Left renal cortex interstitium (tissue), 4 donors: Measurements from ENCODE around the gene SLC2A6. TPM values are rescaled to one million over a fixed set of nuclear protein-coding genes. Genes with fewer than 3 reads are reported as not detected.

Experiments
- DNase-seq, 4 donors: peaks; one replicate each; pipeline ENCODE4 v3.0.0-alpha.2; 2013; ENCODE audit warnings: low read depth in 4 of 4, low spot score in 2 of 4, missing footprints in 1 of 4
- polyA plus RNA-seq, 4 donors: library from polyadenylated mRNA; unstranded; fragments of 120-200 nt; gene quantifications; one replicate each; pipeline ENCODE4 v1.2.1, GENCODE V29; 2013; ENCODE audit not compliant: insufficient read length in 4 of 4

The SLC2A6 gene, protein sequence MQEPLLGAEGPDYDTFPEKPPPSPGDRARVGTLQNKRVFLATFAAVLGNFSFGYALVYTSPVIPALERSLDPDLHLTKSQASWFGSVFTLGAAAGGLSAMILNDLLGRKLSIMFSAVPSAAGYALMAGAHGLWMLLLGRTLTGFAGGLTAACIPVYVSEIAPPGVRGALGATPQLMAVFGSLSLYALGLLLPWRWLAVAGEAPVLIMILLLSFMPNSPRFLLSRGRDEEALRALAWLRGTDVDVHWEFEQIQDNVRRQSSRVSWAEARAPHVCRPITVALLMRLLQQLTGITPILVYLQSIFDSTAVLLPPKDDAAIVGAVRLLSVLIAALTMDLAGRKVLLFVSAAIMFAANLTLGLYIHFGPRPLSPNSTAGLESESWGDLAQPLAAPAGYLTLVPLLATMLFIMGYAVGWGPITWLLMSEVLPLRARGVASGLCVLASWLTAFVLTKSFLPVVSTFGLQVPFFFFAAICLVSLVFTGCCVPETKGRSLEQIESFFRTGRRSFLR
- 1 to 10 TPM in 3 of 4 donors, under 1 TPM in 1; 0.93 to 1.7 (median 1.7) TPM for polyA plus RNA-seq

DNA sequence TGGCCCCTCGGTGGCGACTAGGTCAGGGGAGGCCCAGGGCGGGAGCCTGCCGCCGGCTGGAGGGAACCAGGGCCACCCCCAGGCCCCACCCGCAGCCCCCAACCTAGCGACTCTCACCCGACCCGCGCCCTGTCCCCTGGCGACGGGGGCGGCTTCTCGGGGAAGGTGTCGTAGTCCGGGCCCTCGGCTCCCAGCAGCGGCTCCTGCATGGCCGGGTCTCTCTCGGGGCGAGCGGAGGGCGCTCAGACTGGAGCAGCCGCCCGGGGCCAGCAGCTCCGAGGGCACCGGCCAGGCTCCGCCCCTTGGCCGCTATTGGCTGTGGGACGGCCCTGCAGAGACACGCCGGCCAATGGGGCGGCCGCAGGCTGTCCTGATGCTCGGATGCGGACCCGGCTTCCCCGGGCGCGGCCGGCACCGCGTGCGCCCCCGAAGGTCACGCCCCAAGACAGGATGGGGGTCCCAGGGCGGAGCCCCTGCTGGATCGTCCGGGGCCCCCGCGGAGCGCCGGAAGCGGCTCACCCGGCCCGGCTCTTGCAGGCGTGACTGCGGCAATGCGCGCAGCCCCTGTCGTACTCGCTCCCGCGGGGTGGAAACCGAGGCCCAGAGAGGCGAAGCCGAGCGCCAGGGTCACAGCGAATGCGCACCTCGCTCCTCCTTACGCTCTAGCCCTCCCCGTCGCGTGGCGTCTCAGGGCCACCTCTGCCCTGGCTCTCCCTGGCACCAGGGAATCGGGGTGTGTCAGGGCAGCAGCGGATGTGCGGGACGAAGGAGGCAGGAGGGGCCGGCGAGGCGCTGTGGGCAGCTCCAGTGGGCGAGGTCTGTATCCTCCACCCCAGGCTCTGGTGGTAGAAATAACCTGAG, at the start of gene SLC2A6:
Gene SLC2A6, minus strand, starts transcription at position 249 of the 861 bp plus-strand sequence. Its CDS starts 40 bp downstream, at position 209.
- no peak for DNase-seq

DNA sequence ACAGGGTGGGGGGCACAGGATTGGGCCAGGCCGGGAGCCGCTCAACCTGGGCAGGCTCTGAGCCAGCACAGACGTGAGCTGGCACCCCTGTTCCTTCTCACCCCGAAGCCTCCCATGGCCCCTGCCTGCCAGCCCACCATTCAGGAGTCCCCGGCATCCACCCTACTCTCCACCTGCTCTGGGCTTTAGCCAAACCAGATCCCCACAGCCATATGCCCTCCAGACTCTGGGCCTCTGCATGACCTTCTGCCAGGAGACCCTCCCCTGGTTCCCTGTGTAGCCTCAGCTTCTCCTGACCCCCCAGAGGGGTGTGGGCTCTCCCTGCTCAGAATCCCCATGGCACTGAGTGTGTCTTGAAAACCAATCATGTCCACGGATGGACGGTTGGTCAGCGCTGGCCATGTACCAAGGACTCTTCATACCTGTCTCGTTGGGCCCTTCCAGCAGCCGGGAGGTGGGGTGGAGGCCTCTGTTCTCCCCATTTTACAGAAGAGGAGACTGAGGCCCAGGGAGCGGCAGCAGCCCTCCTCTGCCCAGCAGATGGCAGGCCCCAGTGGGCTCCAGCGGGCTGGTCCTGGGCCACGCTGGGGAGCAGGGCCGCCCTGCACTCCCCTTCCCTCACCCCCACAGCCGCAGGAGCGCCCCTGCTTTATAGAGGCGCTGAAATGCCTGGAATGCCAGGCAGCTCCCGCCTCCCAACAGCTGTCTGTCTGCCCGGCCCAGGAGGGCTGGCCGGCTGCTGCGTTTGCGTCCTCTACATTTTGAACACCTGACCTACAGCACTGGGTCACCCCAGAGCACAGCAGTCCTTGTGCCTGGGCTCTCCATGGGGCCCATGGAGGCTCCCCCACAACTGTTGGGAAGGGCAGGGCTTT, 49.3 kb upstream of the SLC2A6 start:
- DNase-seq: no peak

DNA sequence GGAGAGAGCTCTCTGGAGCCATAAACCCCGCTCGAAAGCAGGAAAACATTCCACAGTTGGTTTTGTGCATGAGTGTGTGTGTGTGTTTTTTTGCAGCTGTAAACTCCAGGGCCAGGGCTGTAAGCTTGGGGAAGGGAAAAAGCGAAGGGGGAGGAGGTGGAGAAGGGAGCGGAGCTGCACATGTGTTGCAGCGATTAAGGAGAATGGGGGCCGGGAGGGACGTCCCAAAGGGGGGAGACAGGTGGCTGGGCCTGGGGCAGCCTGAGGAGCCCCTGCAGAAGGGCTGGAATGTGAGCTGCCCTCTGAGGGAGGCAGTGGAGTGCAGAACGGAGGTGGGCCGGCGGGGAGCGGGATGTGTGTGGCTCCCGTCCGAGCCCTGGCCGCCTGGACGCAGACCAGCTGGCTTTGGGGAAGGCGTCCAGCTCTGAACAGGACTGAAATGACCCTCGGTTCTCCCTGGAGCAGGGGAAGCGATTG, 48.6 kb upstream of the SLC2A6 start:
- peak in 1 of 4 donors; percentile 58 for DNase-seq

DNA sequence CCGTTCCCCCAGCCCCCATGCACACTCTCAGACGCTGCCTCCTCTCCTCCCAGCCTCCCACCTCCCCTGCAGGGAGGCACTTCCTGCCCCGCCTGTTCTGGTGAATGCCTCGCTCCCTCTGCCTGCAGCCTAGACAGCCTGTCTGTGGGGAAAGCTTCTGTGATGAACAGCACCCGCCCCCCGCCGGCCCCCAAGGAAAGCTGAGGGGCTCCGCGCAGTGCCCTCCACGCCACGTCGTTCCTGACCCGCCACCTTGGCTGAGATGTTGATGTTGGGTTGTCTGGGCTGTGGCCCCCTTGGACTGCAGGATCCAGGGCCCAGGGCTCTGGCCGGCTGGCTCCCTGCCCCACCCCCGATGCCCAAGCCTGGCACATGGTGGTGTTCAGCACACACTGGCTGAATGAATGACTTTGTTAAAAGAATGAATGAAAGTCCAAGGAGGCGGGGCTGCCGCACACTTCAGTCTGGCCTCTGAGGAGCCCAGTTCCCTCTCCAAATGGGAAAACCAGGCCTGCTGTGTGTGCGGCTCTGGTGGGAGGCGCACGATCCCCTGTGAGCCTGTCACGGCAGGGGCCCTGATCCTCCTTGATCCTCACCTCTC, 47.9 kb upstream of the SLC2A6 start:
- no peak for DNase-seq

DNA sequence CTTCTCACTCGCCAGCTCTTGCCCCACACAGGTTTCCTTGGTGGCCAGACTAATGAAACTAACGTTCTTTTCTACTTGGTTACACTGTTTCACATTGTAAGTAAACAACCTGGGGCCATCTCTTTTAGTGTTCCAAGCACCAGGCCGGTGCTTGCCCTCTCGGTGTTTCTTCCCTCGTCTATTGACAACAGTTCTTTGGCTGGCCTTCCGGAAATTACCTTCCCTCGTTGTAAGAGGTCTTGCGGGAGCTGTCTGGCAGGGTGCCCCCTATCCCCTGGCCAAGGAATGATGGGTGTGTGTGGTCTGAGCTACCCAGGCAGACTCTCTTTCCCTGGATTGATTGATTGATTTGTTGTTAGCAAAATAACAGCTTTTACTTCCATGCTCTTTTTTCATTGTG, 46.8 kb upstream of the SLC2A6 start:
- no peak for DNase-seq

DNA sequence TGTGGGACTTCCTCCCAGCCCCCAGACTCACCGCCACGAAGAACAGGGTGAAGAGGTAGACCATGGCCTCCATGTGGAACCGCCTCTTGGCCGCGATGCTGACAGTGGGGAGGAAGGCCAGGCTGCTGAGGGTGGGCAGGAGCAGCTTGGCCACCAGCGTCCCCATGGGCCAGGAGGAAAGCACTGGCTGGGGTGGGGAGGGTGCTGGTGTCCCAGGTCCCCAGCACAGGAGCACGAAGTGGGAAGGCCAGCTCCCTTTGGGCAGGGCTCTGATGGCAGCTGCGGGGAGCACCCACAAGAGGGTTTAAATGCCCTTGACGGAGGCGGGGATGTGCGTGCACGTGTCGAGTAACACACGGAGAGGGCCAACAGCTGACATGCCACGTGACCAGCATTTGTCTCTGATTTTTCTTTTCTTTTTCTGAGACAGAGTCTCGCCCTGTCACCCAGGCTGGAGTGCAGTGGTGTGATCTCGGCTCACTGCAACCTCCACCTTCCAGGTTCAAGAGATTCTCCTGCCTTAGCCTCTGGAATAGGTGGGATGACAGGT, 45.9 kb upstream of the SLC2A6 start, which contains the start of gene MYMK:
Gene MYMK, minus strand, starts transcription at position 281 of the 550 bp plus-strand sequence. Its CDS starts 115 bp downstream, at position 166.
- no peak for DNase-seq

DNA sequence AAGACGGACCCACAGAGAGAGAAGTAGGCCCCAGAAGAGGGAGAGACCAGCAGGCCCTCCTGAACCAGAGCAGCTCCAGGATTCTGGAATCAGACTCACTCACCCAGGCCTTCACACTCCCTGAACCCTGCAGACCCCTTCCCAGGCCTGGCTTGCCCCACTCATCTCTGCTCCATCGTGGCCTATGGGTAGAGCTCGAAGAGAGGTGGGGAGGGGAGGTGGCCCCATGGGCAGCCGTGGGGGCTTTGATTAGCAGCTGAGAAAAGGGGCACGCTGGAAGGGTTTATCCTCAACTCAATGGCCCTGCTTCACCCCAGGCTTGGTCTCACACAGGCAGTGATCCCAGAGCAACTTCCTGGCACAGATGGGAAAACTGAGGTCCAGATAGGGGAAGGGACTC, 45.2 kb upstream of the SLC2A6 start:
- DNase-seq: no peak

DNA sequence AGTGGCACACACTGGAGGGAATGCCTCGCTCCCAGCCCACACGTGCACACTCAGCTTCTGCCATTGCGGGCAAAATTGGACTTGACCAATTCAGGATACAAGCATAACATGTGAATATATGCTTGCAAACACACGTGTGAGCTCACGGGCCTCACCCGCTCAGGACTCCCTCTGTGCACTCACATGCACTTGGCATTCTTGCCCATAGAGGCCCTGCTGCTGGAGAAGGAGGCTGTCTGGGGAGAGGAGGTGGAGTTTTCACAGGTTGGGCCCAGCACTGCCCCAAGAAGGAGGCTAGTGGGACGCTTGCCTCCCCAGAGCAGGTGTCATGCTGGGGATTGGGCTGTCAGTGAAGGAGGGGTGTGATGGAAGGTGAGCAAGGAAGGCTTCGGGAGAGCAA, 44.2 kb upstream of the SLC2A6 start:
- no peak for DNase-seq

DNA sequence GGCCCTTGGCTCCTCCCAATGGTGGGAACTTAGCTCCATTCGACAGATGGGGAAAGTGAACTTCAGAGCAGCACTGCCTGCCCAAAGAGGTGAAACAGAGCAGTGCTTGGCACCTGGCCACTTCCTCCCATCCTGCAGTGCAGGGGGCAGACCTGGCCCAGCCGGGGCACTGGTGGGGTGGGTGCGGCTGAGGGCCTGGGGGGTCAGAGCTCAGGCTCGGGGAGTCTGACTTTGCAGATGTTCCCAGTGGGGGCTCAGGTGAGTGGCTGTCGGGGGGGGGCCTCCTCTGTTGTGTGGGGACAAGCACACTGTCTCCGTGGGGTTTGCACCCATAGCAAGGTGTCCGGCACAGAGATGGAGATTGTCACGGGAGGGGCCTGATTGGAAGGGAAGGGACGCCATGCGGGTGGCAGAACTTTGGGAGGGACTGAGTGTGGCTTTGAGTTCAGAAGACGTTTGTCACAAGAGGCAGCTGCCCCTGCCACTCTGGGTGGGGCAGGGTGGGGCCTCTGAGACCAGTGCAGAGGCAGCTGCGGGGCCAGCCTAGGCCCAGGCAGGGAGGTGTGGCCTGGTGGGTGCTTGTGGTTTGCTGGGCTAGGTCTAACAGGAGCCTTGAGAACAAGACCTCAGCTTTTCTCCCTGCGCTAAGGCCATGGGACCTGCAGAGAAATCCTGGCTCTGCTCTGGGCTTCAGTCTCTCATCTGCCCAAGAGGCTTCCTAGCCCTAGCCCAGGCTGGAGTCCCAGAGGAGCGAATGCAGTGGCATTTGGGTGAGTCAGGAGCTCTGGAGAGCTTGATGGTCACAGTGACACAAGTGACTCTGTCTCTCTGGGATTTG, 43.4 kb upstream of the SLC2A6 start:
- DNase-seq: no peak

DNA sequence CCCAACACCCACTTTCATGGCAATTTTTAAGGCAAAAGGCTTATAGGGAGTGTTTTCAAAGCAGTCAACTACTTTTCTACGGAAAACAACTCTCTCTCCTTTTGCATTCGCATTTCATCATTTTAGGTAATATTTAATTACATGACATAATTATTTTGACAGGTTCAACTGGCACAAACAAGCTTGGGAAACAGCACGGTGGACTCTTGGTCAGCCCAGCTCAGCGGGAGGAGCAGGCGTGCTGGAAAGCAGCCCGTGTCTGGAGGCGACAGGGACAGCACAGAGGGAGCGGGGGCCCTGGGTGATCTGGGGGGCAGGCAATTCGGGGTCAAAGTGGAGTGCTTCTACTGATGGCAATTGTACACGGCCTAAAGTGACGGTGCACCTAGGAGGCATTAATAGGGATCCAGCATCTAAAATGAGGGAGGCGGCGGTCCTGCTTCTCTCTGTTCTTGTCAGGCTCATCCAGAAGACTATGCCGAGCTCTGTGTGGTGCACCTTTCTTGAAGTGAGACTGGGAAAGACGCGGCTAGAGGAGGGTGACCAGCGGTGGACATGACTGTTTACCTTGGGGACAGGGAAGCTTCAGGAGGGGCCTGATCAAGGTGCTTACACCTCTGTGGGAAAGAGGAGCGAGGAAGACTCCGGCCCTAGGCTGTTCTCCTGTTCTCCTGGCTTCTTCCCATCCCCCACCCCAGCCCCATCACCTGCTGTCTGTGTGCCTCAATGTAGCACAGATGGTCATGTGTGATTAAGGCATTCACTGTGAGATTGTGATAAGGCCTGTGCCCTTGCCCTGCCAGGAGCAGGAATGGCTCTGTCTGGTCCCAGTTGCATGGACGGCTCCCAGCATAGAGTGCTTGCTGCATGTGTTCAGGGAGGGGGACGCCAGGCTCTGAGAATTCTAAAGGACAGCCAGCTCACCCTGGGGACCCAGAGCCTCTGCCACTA, 42.5 kb upstream of the SLC2A6 start:
- no peak for DNase-seq

DNA sequence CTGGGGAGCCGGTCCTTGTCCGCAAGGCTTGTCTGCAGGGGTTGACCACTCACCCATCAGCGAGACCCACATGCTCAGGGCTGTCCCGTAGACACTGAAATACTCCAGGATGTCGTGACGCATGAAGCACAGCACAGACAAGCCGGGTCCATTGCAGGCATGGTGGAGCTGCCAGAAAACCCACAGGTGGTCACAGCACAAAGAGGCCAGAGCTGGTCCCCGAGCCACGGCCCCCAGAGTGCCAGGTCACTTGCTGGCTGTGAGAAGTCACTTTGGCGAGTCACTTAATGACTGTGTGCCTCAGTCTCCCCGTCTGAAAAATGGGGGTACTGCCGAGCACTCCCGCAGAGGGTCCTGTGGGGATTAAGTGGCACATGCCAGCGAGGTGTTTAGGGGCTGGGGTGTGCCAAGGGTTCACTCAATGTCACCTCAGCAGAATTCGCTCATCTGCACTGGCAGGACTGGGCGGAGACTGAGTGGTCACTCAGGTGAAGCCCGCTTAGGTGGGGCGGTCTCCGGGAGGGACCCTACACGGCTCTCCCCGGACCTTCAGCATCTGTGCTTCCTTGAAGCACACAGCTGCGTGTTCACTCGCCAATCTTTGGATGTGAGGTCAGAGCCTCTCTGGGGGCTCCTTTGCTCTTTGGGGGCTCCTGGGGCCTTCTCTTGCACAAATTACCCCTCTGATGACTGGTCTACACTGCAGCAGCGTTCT, 41.4 kb upstream of the SLC2A6 start:
- no peak for DNase-seq

DNA sequence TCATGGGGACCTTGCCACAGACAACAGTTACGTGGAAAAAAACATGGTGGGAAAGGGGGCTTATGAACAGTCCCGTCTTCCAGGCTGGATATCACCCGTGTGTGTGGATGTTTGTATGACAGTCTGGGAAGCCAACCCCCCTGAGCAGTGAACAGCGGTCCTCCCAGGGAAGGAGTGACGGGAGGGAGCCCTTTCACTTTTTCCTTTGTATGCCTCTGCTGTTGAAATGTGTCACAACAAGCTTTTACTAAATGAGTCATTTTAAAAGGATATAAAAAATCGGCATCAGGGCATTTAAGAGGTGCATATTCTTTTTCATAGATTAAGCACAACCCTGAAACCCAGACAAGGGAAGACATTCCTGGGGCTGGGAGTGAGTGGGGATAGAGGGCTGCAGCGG, 40.8 kb upstream of the SLC2A6 start:
- no peak for DNase-seq

DNA sequence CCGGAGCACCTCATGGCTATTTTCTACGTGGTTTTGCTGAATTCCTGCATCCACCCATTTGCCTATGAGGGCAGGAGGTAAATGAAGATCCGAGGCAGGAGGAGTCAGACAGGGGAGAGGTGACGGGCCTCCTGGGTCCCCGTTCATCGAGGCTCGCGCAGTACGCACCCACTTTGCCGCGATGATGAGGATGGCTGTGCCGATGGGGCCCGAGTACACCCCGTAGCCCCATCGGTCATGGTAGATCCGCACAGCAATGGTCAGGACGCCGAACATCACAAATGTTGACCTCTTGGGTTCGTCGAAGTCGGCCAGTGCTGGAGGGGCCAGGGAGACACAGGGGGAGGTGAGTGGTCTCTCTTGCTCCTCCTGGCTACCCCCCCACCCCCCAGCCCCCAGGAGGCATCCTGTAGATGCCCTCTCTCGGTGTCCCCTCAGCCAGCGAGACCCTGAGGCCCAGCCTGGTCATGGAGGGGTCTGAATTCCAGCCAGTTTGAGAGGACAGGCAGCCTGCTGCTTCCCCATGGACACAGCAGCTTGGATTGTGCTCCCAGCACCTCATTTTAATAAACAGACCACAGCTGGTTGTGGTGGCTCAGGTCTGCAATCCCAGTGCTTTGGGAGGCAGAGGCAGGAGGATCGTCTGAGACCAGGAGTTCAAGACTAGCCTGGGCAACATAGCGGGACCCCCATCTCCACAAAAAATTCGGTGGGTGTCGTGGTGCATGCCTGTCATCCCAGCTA, 40.0 kb upstream of the SLC2A6 start:
- DNase-seq: no peak

DNA sequence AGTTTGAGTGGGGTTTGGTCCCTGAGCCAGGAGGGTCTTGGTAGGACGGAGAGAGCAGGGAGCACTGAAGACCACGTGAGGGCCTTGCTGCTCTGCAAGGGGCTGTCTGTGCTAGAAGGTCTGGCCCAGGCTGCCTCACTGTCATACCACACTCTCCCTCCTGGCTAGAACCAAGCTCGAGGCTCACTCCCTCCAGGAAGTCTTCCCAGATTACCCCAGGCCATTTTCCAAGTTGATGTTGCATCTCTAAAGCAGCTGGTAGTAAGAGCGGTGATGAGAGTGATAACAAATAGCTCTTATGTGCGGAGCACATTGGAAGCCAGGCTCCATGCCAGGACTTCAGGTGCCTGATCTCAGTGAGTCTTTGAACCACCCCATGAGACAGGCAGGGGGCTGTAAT, 39.3 kb upstream of the SLC2A6 start:
- DNase-seq: no peak

DNA sequence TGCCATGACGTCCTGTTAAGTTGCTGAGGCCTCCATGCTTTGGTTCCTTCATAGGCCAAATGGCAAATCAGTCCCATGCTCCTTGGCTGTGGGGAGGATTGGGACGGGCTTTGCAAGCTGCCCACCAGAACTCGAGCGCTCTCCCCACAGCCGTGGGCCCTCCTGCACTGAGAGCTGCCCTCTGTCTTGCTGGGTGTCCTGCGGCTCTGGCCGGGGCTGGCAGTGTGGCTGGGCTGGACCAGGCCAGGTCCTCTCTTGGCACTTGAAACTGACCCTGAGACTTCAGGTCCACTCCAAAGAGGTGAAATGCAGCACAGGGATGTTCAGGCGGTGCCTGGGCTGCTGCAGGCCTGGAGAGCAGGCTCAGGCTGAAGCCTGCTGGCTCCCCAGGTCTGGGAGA, 38.8 kb upstream of the SLC2A6 start:
- DNase-seq: no peak

DNA sequence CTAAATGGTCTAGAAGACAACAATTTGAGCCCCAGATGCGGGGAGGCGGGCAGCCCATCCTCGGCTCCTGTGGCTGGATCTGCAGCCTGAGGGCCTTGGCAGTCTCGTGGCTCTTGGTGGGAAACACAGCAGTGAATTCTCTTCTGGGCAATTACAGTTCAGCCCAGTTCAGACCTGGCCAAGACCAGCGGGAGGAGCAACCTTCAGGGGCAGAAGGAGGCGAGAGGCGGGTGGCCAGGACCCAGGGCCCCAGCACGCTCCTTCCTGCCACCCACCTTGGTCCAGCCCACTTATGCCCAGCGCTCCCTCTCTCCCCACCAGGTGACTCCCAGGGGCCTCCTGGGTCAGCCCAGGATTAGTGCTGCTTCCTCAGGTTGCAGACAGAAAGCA, 38.1 kb upstream of the SLC2A6 start:
- no peak for DNase-seq
